NCI-H345 treated with DMSO at 0.1 percent for 48 hours (cell line): Measurements from ENCODE around the gene TMOD2.

Experiments used
- DNase-seq: peaks from one replicate; lab custom pipeline; 2025; ENCODE audit not compliant: unreplicated experiment; lab: John Stamatoyannopoulos, UW

TMOD2 gene

GRCh38 chr15:51849860-51850259 lies 98.5 kb downstream of the TMOD2 start:
- DNase-seq, result no peak

DNA sequence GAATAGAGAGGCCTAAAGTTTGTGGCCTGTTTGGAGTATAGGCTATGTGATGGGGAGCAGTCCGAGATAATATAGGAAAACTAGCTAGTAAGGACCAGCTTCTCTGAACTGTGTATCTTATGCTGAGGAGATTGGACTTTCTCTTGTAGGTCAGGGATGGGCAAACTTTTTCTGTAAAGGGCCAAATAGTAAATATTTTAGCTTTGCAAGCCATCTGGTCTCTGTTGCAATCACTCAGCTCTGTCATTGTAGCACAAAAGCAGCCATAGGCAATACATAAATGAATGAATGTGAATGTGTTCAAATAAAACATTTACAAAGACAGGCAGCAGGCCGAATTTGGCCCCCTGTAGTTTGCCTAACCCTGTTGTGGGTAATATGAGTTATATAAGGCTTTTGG lies 102.6 kb downstream of the TMOD2 start:
- DNase-seq, result no peak

GRCh38 chr15:51855612-51856011 lies 104.2 kb downstream of the TMOD2 start:
- DNase-seq, result no peak

- DNase-seq, result no peak
These were observed 105.5 kb downstream of the TMOD2 start for GRCh38 chr15:51856714-51857380.

DNA sequence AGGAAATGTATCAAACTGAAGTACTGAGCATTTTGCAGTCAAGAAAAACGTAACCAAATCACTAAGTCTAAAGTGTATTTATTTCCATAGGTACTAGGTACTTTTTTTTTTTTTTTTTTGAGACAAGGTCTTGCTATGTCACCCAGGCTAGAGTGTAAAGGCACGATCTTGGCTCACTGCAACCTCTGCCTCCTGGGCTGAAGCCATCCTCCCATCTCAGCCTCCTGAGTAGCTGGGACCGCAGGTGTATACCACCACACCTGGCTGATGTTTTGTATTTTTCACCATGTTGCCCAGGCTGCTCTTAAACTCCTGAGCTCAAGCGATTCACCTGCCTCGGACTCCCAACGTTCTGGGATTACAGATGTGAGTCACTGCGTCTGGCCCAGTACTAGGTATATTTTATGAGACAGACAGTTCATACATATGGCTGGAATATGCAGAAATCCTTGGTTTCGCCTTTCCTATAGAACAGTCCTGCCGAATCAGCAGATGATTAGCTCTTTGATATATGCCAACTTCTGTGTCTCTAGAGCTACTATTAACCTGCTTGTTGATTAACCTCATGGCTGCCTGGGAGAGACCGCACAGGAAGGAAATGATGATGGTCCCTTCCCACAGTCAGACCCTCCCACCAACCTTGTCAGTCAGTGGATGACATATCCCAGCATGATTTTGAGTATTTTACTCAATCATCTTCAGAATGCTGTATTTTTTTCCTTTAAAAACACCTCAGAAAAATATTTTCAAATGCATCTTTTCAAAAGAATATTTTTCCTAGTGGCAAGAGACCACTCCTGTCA lies 110.4 kb downstream of the TMOD2 start:
- no peak for DNase-seq

DNA sequence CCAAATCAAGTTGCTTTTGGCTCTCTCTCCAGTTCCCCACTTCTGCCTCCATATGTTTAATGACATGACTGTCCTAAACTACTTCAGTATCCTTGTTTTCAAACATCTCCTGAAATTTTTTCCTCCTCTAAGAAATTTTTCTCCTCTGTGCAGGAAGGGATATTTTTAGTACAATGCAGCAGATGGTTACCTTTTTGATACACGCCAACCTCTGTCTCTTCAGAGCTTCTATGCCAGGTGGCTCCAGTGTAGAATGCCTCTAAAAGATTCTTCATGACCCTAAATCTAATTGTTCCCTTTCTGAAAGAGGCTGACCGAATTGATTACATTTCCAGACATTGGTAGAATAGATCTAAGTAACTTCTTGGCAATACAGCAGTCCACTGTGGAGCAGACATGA lies 111.7 kb downstream of the TMOD2 start:
- DNase-seq, result no peak

- no peak for DNase-seq
These were observed 113.1 kb downstream of the TMOD2 start for GRCh38 chr15:51864408-51865056.

GRCh38 chr15:51865317-51865716 lies 113.9 kb downstream of the TMOD2 start:
- DNase-seq, result no peak
